Left lung (tissue), 10 donors: ENCODE measurements around the gene ESPNL. TPM values are rescaled to one million over a fixed set of nuclear protein-coding genes. Genes with fewer than 3 reads are reported as not detected.

Source experiments
- ATAC-seq: fragments of 200-7000 bp; cut with Tn5 transposase; one replicate; pipeline ENCODE4 v1.9.1; 2020; ENCODE audit warnings: moderate library complexity
- DNase-seq, 4 donors: peaks; one replicate each; pipeline ENCODE4 v3.0.0-alpha.2; 2013 to 2020
- H3K27ac ChIP-seq, 2 donors: fragments of 200-600 bp; sonication (generic) in 1 of 2; one replicate each; pipeline versions ENCODE4 v1.5.0 to v1.8.0; 2020 to 2021
- H3K27me3 ChIP-seq, 2 donors: fragments of 200-600 bp; sonication (generic) in 1 of 2; one replicate each; pipeline versions ENCODE4 v1.5.0 to v1.8.0; 2020 to 2021
- H3K36me3 ChIP-seq, 2 donors: fragments of 200-600 bp; sonication (generic) in 1 of 2; one replicate each; pipeline versions ENCODE4 v1.5.0 to v1.8.0; 2020 to 2021
- H3K4me1 ChIP-seq, 2 donors: fragments of 200-600 bp; one replicate each; pipeline ENCODE4 v1.8.0; 2021
- H3K4me3 ChIP-seq, 2 donors: fragments of 200-600 bp; sonication (generic) in 1 of 2; one replicate each; pipeline versions ENCODE4 v1.5.0 to v1.8.0; 2020 to 2021; ENCODE audit warnings: mild to moderate bottlenecking in 1 of 2
- H3K9me3 ChIP-seq, 2 donors: fragments of 200-600 bp; sonication (generic) in 1 of 2; one replicate each; pipeline versions ENCODE4 v1.5.0 to v1.8.0; 2020 to 2021
- intact Hi-C, 2 donors: fragments of 100-400 bp; cut with DNase I; formaldehyde crosslinking; loops; one replicate each; pipeline versions ENCODE4 v1.11.2 to v1.14.2; 2022
- polyA plus RNA-seq, 6 donors: library from polyadenylated mRNA; unstranded; fragments of 120-200 nt; gene quantifications; one replicate each; pipeline ENCODE4 v1.2.1, GENCODE V29; 2013; ENCODE audit not compliant: insufficient read length in 6 of 6
- total RNA-seq, 2 donors: library from RNA; stranded (reverse); fragmentation: NEBNext Ultra II Directional; extraction: Animal tissue kit (Norgen Biotek cat#: 25700); gene quantifications; one replicate each; pipeline ENCODE4 v1.2.1, GENCODE V29; 2021
- TF ChIP-seq, protein P1 (sequence below), 2 donors: fragments of 200-600 bp; sonication (generic) in 1 of 2; IDR thresholded peaks; one replicate each; pipeline versions ENCODE4 v1.5.0 to v1.8.0; 2021; ENCODE audit warnings: antibody characterized with exemption in 2 of 2
- donor health status: DM: no; HTN: yes; CAD: no.
- donor health status: DM: no; HTN: no; CAD: no.

Gene ESPNL
- total and polyA plus RNA-seq, 8 donors = 0.55 to 6.7 (median 2.0) TPM

DNA sequence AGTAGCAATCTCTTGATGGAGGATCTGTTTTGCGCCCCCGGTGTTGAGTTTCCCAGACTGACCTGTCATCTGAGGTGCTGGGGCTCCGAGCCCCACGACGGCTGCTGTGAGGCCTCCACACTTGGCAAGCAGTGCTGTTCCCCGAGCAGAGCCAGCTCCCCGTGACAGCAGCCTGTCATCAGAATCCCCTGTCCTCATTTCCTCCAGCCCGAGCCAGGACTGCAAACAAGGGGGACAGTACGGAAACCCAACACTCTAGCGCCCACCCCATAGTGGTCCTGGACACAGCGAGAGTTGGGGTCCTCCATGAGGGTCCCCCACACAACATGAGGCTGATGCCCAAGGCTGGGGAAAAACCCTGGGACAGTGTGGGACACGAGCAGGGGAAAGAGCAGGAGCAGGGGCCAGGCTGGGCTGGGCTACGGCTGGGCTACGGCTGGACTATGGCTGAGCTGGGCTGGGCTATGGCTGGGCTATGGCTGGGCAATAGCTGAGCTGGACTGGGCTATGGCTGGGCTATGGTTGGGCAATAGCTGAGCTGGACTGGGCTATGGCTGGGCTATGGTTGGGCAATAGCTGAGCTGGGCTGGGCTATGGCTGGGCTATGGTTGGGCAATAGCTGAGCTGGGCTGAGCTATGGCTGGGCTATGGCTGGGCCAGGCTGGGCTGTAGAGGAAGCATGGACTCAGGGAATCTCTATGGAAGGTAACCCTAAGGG is 36.8 kb downstream of the ESPNL start:
- peaks cover 0 to 12% of the 10 kb centered on the region in 2 donors for H3K27me3 ChIP-seq
- intact Hi-C loops = no loop called here
- H3K27ac ChIP-seq = no peak overlapping the region
- TF ChIP-seq, protein P1, sequence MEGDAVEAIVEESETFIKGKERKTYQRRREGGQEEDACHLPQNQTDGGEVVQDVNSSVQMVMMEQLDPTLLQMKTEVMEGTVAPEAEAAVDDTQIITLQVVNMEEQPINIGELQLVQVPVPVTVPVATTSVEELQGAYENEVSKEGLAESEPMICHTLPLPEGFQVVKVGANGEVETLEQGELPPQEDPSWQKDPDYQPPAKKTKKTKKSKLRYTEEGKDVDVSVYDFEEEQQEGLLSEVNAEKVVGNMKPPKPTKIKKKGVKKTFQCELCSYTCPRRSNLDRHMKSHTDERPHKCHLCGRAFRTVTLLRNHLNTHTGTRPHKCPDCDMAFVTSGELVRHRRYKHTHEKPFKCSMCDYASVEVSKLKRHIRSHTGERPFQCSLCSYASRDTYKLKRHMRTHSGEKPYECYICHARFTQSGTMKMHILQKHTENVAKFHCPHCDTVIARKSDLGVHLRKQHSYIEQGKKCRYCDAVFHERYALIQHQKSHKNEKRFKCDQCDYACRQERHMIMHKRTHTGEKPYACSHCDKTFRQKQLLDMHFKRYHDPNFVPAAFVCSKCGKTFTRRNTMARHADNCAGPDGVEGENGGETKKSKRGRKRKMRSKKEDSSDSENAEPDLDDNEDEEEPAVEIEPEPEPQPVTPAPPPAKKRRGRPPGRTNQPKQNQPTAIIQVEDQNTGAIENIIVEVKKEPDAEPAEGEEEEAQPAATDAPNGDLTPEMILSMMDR (IDR thresholded peaks at IDR 0.05) = no peak
- H3K9me3 ChIP-seq = no peaks in the 10 kb centered on the region
- H3K36me3 ChIP-seq = no peaks in the 10 kb centered on the region
- ATAC-seq (peak; percentile 25), DNase-seq (peak in 3 of 4 donors; percentile 41 to 77 (median 51))
- peaks cover 0 to 34% of the 10 kb centered on the region in 2 donors for H3K4me1 ChIP-seq
- no peak overlapping the region for H3K4me3 ChIP-seq

DNA sequence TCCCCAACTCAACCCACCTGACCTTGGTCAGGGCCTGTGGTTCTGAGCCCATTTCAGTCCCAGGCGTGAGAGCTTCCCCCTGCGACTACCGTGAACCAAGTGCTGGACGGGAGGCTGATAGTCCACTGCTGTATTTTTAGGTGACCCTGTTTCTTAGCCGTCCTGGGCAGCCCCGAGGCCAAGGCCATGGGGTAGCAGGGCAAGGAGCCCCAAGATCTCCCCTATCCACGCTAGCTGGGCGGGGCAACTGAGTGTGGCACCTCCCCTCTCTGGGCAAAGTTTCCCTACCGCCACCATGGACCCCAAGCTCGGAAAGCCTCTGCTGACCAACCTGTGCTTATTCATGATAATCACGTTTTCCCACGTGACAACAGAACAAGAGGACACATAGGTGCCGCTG is 37.7 kb downstream of the ESPNL start:
- no peak overlapping the region for H3K4me3 ChIP-seq
- no peak overlapping the region for H3K27ac ChIP-seq
- intact Hi-C loops = no loop called here
- ATAC-seq (no peak), DNase-seq (peak in 1 of 4 donors; percentile 41)
- H3K9me3 ChIP-seq = no peaks in the 10 kb centered on the region
- TF ChIP-seq, protein P1 (IDR thresholded peaks at IDR 0.05) = no peak
- peaks cover 0 to 35% of the 10 kb centered on the region in 2 donors for H3K4me1 ChIP-seq
- H3K27me3 ChIP-seq = peaks cover 0 to 12% of the 10 kb centered on the region in 2 donors
- no peaks in the 10 kb centered on the region for H3K36me3 ChIP-seq

DNA sequence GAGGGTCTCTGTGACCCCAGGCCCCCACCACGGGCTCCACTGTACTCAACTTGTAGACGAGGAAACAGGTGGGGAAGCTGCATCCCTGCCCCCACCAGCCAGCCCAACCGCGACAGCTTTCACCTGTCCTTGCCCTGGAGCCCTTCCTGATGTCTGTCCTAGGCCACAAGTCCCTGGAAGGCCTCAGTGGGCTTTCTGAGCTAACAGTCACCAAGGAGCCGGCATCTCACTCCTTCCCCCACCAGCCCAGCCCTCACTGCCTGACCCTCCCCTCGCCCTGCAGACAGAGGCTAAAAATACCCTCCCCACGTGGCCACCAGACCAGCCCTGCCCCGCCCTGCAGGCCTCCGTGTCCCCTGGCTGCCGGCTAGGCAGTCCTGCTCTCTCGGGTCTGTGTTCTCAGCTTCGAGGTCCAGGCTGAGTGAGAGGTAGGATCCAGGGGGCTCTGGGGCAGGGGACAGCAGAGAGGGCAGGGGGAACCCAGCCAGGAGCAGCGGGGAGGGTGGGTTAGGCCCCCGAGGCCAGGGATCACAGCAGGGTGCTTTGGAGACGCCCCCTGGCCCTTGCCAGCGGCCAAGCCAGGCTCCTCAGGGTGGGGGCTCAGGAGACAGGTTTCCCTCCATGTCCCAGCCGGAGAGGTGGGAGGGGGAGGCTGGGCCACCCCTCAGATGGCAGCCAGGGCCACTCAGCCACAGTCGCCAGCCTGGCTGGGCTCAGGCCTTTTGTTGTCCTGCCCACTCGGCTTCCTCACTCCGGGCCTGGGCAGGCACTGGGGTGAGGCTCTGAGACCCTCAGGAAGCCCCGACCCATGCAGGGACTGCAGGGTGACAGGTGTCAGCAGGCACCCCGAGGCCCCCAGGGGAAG is 38.4 kb downstream of the ESPNL start, which contains the start of gene KLHL30:
Gene KLHL30 (plus strand): TSS at position 338 of the 865 bp plus-strand sequence. CDS start 2,087 bp downstream, outside the sequence.
- Histone ChIP-seq H3K9me3 (no peaks in the 10 kb centered on the region), H3K27ac (no peak within 1 kb of the TSS), H3K4me1 (peaks cover 0 to 35% of the 10 kb centered on the region in 2 donors), H3K4me3 (no peak within 1 kb of the TSS), H3K27me3 (peaks cover 0 to 12% of the 10 kb centered on the region in 2 donors), H3K36me3 (no peaks in the 10 kb centered on the region)
- intact Hi-C loops = no loop called here
- peak in 1 of 4 donors; percentile 67 for DNase-seq
- TF ChIP-seq, protein P1 (IDR thresholded peaks at IDR 0.05) = no peak
- ATAC-seq = peak; percentile 44

DNA sequence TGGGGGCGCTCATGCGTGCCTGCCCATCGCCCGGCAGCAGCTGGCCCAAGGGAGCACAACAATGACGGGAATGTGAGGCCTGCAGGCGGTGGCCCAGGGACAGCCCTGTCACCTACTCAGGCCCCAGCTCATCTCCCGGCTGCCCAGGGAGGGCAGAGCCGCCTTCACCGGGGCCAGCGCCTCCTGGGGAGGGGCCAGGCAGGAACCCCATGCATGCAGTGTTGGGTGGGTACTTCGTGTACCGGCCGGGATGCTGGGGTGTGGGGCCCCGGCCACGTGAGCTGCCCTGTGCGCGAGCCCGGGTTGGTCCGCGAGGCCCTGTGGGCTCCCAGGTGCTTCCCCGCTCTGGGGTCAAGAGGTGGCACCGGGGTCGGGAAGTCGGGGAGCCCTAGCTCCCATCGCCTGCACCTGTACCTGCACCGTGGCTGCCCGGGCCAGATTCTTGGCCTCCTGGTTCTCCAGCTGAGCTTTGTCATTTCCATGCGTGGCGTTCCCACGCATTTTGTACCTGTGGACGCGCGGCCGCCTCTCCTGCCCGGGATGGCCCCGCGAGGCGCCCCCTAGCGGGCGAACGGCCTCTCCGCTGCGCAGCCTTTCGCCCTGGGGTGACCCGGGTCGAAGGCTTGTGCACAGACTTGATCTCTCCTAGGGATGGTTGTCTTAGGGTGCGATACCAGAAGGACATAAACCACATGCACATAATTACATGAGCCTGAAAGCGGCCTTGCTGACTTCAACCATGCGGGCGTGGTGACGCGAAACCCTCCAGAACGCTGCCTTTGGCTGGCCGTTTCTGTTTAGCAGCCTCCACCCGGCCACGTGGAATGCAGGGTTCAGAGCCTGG is 39.3 kb downstream of the ESPNL start:
- no peak overlapping the region for H3K27ac ChIP-seq
- TF ChIP-seq, protein P1 (IDR thresholded peaks at IDR 0.05) = peak; percentile 18 to 53
- no peak overlapping the region for H3K4me3 ChIP-seq
- H3K9me3 ChIP-seq = no peaks in the 10 kb centered on the region
- intact Hi-C loops = no loop called here
- ATAC-seq (no peak), DNase-seq (peak in 1 of 4 donors; percentile 76)
- H3K36me3 ChIP-seq = no peaks in the 10 kb centered on the region
- H3K4me1 ChIP-seq = peaks cover 0 to 35% of the 10 kb centered on the region in 2 donors
- peaks cover 0 to 12% of the 10 kb centered on the region in 2 donors for H3K27me3 ChIP-seq
